Right atrium auricular region (tissue), 2 donors: ENCODE results near the gene KCTD2. TPM values are rescaled to one million over a fixed set of nuclear protein-coding genes. Genes with fewer than 3 reads are reported as not detected.
A peak's percentile ranks its signal among the peaks of the same experiment; 100 is the strongest.

Experiments used
- DNase-seq: peaks from one replicate; pipeline ENCODE4 v3.0.0-alpha.2; 2019; ENCODE audit warnings: low spot score
- H3K27ac ChIP-seq, 2 donors: fragments of 200-600 bp; sonication (generic); 1 replicate in 1 of 2; 2 replicates in 1 of 2; pipeline ENCODE4 v1.5.1; 2016 to 2019
- H3K27me3 ChIP-seq, 2 donors: fragments of 200-600 bp; sonication (generic); one replicate each; pipeline versions ENCODE4 v1.5.1 to v1.6.0; 2017 to 2019
- H3K36me3 ChIP-seq: fragments of 200-600 bp; sonication (generic); one replicate; pipeline ENCODE4 v1.5.1; 2016
- H3K4me1 ChIP-seq, 2 donors: fragments of 200-600 bp; sonication (generic); one replicate each; pipeline versions ENCODE4 v1.5.1 to v1.6.0; 2017 to 2019
- H3K4me3 ChIP-seq, 2 donors: fragments of 200-600 bp; sonication (generic); 1 replicate in 1 of 2; 2 replicates in 1 of 2; pipeline ENCODE4 v1.5.1; 2017 to 2019; ENCODE audit warnings: mild to moderate bottlenecking in 1 of 2, moderate library complexity in 1 of 2
- H3K9me3 ChIP-seq, 2 donors: fragments of 200-600 bp; sonication (generic); one replicate each; pipeline ENCODE4 v1.5.1; 2019
- total RNA-seq, 2 donors: library from RNA; depleted of rRNA; stranded (reverse); fragments of >200 nt; gene quantifications; one replicate each; pipeline ENCODE4 v1.1.0, GENCODE V29; 2016
- TF ChIP-seq, protein P1 (sequence below), 2 donors: fragments of 200-600 bp; sonication (generic); IDR thresholded peaks; one replicate each; pipeline ENCODE4 v1.5.1; 2019; ENCODE audit warnings: antibody characterized with exemption in 2 of 2

Gene KCTD2
- total RNA-seq, 2 donors from 2014 or later: 17.9 to 28.4 TPM

- peaks cover 0 to 24% of the 10 kb centered on the region in 2 donors for H3K4me1 ChIP-seq
- no peak for DNase-seq
- peaks cover 50% of the 10 kb centered on the region for H3K36me3 ChIP-seq
Observed at GRCh38 chr17:75059369-75060345, 12.6 kb downstream of the KCTD2 start.

DNA sequence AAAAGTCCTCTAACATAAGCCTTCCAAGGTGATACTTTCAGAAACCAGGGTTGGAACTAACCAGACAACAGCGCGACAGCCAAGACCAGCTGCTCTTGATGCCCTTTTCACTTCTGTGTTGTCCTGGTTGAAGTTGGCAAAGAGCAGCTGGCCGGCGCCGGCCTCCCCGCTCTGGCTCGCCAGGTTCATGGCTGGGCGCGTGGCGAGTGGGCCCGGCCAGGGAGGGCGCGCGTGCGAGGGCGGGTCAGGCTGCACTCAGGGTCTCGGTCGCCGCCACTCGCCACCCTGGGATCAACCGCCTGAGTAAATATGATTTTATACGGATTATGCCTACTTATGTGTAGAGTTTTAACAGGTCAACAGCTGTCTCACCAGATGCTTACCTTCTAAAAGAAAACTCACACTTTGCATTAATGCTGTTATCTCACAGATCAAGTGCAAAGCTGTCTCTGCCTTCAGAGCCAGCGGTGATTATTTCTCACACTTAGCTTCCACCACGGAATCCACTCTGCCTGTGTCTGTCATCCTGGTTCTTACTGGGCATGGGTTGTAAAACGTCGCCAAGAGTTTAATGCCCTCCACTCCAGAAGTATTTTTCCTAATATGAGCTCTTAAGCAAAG is 13.5 kb downstream of the KCTD2 start:
- peaks cover 0 to 24% of the 10 kb centered on the region in 2 donors for H3K4me1 ChIP-seq
- no peak for DNase-seq
- H3K36me3 ChIP-seq: peaks cover 48% of the 10 kb centered on the region
- TF ChIP-seq, protein P1, sequence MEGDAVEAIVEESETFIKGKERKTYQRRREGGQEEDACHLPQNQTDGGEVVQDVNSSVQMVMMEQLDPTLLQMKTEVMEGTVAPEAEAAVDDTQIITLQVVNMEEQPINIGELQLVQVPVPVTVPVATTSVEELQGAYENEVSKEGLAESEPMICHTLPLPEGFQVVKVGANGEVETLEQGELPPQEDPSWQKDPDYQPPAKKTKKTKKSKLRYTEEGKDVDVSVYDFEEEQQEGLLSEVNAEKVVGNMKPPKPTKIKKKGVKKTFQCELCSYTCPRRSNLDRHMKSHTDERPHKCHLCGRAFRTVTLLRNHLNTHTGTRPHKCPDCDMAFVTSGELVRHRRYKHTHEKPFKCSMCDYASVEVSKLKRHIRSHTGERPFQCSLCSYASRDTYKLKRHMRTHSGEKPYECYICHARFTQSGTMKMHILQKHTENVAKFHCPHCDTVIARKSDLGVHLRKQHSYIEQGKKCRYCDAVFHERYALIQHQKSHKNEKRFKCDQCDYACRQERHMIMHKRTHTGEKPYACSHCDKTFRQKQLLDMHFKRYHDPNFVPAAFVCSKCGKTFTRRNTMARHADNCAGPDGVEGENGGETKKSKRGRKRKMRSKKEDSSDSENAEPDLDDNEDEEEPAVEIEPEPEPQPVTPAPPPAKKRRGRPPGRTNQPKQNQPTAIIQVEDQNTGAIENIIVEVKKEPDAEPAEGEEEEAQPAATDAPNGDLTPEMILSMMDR (IDR thresholded peaks at IDR 0.05): no peak
- no peaks in the 10 kb centered on the region for H3K27me3 ChIP-seq
- H3K4me3 ChIP-seq: no peak overlapping the region
- no peaks in the 10 kb centered on the region for H3K9me3 ChIP-seq
- H3K27ac ChIP-seq: peak overlapping the region; percentile 77 to 83

More at GRCh38 chr17:75059369-75060345, 12.6 kb downstream of the KCTD2 start:
- H3K27me3 ChIP-seq: no peaks in the 10 kb centered on the region
- TF ChIP-seq, protein P1 (IDR thresholded peaks at IDR 0.05): peak; percentile 31 to 68
- H3K27ac ChIP-seq: peak overlapping the region; percentile 77 to 83
- no peaks in the 10 kb centered on the region for H3K9me3 ChIP-seq
- H3K4me3 ChIP-seq: no peak overlapping the region

- TF ChIP-seq, protein P1 (IDR thresholded peaks at IDR 0.05): no peak
- no peaks in the 10 kb centered on the region for H3K27me3 ChIP-seq
- H3K27ac ChIP-seq: peak overlapping the region; percentile 77 to 83
Observed at GRCh38 chr17:75061055-75061438, 14.0 kb downstream of the KCTD2 start.

DNA sequence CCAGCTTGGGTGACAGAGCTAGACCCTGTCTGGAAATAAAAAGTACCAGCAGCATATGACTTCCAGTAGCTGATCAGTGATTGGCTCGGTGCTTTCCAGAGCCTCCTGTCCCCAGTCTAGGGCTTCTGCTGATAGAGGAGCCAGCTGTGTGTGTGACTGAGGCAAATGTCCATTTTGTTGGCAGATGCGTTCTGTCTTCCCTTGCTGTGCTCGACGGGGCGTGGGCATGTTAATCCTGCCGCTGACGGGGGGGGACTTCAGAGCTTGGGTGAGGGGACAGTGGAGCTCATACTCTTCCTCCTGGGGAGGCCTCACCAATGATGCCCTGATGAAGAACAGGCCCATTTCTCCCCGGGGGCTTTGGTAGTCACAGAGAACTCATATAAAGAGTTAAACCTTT is 14.6 kb downstream of the KCTD2 start:
- TF ChIP-seq, protein P1 (IDR thresholded peaks at IDR 0.05): no peak
- peaks cover 48% of the 10 kb centered on the region for H3K36me3 ChIP-seq

More at GRCh38 chr17:75061055-75061438, 14.0 kb downstream of the KCTD2 start:
- DNase-seq: no peak
- no peak overlapping the region for H3K4me3 ChIP-seq
- H3K36me3 ChIP-seq: peaks cover 48% of the 10 kb centered on the region
- no peaks in the 10 kb centered on the region for H3K9me3 ChIP-seq
- H3K4me1 ChIP-seq: peaks cover 0 to 24% of the 10 kb centered on the region in 2 donors

GRCh38 chr17:75063201-75063600 is 16.2 kb downstream of the KCTD2 start:
- H3K36me3 ChIP-seq: peaks cover 43% of the 10 kb centered on the region
- no peaks in the 10 kb centered on the region for H3K27me3 ChIP-seq
- H3K9me3 ChIP-seq: no peaks in the 10 kb centered on the region
- TF ChIP-seq, protein P1 (IDR thresholded peaks at IDR 0.05): no peak
- no peak overlapping the region for H3K4me3 ChIP-seq
- H3K4me1 ChIP-seq: peaks cover 0 to 24% of the 10 kb centered on the region in 2 donors
- no peak overlapping the region for H3K27ac ChIP-seq
- no peak for DNase-seq

More for the DNA sequence above, 14.6 kb downstream of the KCTD2 start:
- no peaks in the 10 kb centered on the region for H3K9me3 ChIP-seq
- H3K4me1 ChIP-seq: peaks cover 0 to 24% of the 10 kb centered on the region in 2 donors
- H3K27ac ChIP-seq: peak overlapping the region; percentile 77 to 83
- no peak overlapping the region for H3K4me3 ChIP-seq
- H3K27me3 ChIP-seq: no peaks in the 10 kb centered on the region
- DNase-seq: no peak
